Measurements from ENCODE around the gene RAD51B. TPM values are rescaled to one million over a fixed set of nuclear protein-coding genes. Genes with fewer than 3 reads are reported as not detected.
A peak's percentile ranks its signal among the peaks of the same experiment; 100 is the strongest.

Gene RAD51B
- total RNA-seq, 5 donors from 2014 or later (not counting 1 experiment from before 2014, with no cell fraction given), result 25.4 to 47.9 (median 30.0) TPM

DNA sequence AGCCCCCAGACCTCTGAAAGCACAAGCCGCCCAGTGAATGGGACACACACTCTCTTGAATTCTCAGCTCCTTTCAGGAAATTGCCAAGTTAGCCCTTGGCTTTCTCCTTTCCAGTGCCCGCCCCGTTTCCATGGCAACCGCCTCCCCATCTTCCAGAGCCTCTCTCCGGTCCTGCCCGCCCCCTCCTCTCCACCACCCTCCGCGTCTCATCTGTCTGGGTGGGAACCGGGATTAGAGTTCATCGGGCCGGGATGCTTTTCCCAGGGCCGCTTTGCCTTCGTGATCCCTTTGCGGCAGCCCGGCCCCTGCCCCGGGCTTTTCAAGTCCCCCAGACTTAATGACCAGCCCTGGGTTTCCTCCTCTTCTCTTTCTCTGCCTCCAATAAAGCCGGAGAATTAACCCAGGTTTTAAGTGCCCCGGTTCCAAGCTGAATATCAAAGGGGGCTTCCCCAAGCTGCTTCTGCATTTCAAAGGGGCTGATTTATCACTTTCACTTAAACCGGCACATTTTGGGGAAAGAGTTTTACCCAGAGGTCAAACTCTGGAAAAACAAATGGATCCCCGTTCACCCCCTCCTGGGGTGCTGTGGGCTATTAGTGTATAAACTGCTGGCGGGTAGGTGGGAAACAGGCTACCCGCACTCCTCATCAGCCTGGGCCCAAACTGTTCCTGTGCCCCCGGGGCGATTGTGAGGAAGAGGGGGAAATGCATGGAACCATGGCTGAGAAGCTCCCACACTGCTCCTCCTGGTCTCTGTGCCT is 871.6 kb downstream of the RAD51B start:
- CTCF ChIA-PET, result no interaction called here
- no peak for DNase-seq
- Mint-ChIP-seq H3K27ac (no peak overlapping the region), H3K9me3 (no peaks in the 10 kb centered on the region), H3K4me1 (peaks cover 13 to 43% (median 34%) of the 10 kb centered on the region in 3 donors), H3K4me3 (no peak overlapping the region), H3K36me3 (no peaks in the 10 kb centered on the region), H3K27me3 (no peaks in the 10 kb centered on the region)
- H3K4me1 ChIP-seq (ENCODE audit: control insufficient read depth in 1 of 2, extremely low read depth in 1 of 2, insufficient read depth in 2 of 2, low read length in 2 of 2), result peaks cover 0 to 19% of the 10 kb centered on the region in 2 experiments
- H3K9me3 ChIP-seq, result no peaks in the 10 kb centered on the region
- H3K27ac ChIP-seq (ENCODE audit: low read length), result no peak overlapping the region
- POLR2A ChIA-PET, result no interaction called here
- H3K36me3 ChIP-seq (ENCODE audit: control insufficient read depth in 2 of 2, extremely low read depth in 1 of 2, insufficient read depth in 1 of 2, low read length in 1 of 2), result no peaks in the 10 kb centered on the region
- no peak for ATAC-seq (replicated peaks in 1 of 4)
- no peak overlapping the region for H3K4me3 ChIP-seq (ENCODE audit: control insufficient read depth in 1 of 2, extremely low read depth in 1 of 2, low read length in 1 of 2)
- no peaks in the 10 kb centered on the region for H3K27me3 ChIP-seq (replicated peaks in 1 of 2; ENCODE audit: control insufficient read depth in 2 of 2, extremely low read depth in 1 of 2, insufficient read depth in 2 of 2, low read length in 1 of 2)
- 95% methylated on average over 16 of the region's 24 CpGs for whole genome bisulfite sequencing (ENCODE audit: insufficient coverage)

DNA sequence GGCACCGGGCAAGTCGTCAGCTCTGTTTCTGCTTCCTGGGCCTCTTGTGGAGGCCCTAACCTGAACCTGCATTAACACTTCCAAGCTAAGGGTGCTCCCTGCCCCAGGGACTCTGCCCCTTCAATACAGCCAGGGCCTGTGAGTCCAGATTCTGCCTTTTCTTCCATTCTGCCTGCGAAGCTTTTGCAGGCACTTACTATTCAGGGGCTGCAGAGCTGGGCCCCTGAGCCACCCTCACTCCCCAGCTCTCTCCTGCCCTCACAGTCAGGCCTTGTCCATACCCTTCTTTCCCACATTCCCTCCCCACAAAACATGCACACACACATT is 872.2 kb downstream of the RAD51B start:
- no peaks in the 10 kb centered on the region for H3K36me3 Mint-ChIP-seq
- 94% methylated on average over 3 of the region's 3 CpGs for WGBS (ENCODE audit: insufficient coverage)
- no peaks in the 10 kb centered on the region for H3K27me3 Mint-ChIP-seq
- Histone ChIP-seq H3K36me3 (ENCODE audit: control insufficient read depth in 2 of 2, extremely low read depth in 1 of 2, insufficient read depth in 1 of 2, low read length in 1 of 2) (no peaks in the 10 kb centered on the region), H3K27ac (ENCODE audit: low read length) (no peak overlapping the region), H3K4me3 (ENCODE audit: control insufficient read depth in 1 of 2, extremely low read depth in 1 of 2, low read length in 1 of 2) (no peak overlapping the region), H3K9me3 (no peaks in the 10 kb centered on the region), H3K27me3 (replicated peaks in 1 of 2; ENCODE audit: control insufficient read depth in 2 of 2, extremely low read depth in 1 of 2, insufficient read depth in 2 of 2, low read length in 1 of 2) (no peaks in the 10 kb centered on the region), H3K4me1 (ENCODE audit: control insufficient read depth in 1 of 2, extremely low read depth in 1 of 2, insufficient read depth in 2 of 2, low read length in 2 of 2) (peaks cover 0 to 18% of the 10 kb centered on the region in 2 experiments)
- ATAC-seq (replicated peaks in 1 of 4), result no peak
- no peak for DNase-seq
- no peak overlapping the region for H3K27ac Mint-ChIP-seq
- H3K4me3 Mint-ChIP-seq, result no peak overlapping the region
- ChIA-PET CTCF (no interaction called here), POLR2A (no interaction called here)
- peaks cover 11 to 39% (median 29%) of the 10 kb centered on the region in 3 donors for H3K4me1 Mint-ChIP-seq
- no peaks in the 10 kb centered on the region for H3K9me3 Mint-ChIP-seq

DNA sequence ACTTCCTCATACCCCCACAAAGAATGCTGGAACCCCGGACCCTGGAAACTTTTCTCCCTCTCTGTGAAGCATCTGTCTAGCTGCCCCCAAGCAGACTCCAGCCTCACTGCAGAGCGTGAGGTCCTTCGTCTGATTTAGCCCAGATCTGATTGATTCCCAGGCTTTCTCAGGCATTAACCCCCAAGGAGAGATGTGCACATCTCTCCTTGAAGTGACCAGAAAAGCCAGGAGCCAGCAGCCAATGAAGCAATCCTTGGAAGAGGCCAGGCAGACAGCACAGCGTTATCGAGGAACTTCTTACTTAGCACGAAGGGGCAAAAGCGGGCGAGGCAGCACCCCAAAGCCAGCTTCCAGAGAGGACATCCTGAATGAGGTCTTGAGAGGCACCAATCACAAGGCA is 872.6 kb downstream of the RAD51B start:
- ATAC-seq (replicated peaks in 1 of 4) (no peak), DNase-seq (no peak)
- Mint-ChIP-seq H3K4me1 (peaks cover 11 to 35% (median 29%) of the 10 kb centered on the region in 3 donors), H3K4me3 (no peak overlapping the region), H3K27me3 (no peaks in the 10 kb centered on the region), H3K9me3 (no peaks in the 10 kb centered on the region), H3K36me3 (no peaks in the 10 kb centered on the region), H3K27ac (no peak overlapping the region)
- Histone ChIP-seq H3K27me3 (replicated peaks in 1 of 2; ENCODE audit: control insufficient read depth in 2 of 2, extremely low read depth in 1 of 2, insufficient read depth in 2 of 2, low read length in 1 of 2) (no peaks in the 10 kb centered on the region), H3K36me3 (ENCODE audit: control insufficient read depth in 2 of 2, extremely low read depth in 1 of 2, insufficient read depth in 1 of 2, low read length in 1 of 2) (no peaks in the 10 kb centered on the region), H3K4me3 (ENCODE audit: control insufficient read depth in 1 of 2, extremely low read depth in 1 of 2, low read length in 1 of 2) (no peak overlapping the region), H3K9me3 (no peaks in the 10 kb centered on the region), H3K4me1 (ENCODE audit: control insufficient read depth in 1 of 2, extremely low read depth in 1 of 2, insufficient read depth in 2 of 2, low read length in 2 of 2) (peaks cover 0 to 18% of the 10 kb centered on the region in 2 experiments), H3K27ac (ENCODE audit: low read length) (no peak overlapping the region)
- 98% methylated on average over 7 of the region's 8 CpGs for WGBS (ENCODE audit: insufficient coverage)
- POLR2A ChIA-PET, result no interaction called here
- CTCF ChIA-PET, result no interaction called here

DNA sequence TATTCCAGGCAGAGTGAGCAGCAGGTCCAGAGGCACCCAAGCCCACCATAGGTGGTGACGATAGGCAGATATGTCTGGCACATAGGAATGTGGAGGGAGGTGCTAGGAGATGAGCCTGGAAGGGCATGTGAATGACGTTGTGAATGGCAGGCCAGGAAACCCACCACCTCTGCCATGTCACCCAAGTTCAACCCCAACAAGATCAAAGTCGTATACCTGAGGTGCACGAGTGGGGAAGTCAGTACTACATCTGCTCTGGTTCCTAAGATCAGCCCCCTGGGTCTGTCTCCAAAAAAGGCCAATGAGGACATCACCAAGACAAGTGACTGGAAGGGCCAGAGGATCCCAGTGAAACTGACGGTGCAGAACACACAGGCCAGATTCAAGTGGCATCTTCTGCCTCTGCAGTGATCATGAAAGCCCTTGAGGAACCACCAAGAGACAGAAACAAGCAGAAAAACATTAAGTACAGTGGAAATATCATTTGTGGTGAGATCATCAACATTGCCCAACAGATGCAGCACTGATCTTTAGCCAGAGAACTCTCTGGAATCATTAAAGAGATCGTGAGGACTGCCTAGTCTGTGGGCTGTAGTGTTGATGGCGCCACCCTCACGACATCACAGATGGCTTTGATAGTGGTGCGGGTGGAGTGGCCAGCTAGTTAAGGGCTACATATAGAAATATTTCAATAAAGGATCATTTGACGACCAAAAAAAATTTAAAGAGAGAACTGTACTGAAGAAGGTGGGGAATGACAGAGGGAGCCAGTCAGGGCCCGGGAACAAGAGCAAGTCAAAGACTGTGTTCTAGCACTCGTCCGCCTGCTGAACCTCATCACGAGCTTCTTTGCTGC is 873.6 kb downstream of the RAD51B start:
- Histone ChIP-seq H3K4me1 (ENCODE audit: control insufficient read depth in 1 of 2, extremely low read depth in 1 of 2, insufficient read depth in 2 of 2, low read length in 2 of 2) (peaks cover 0 to 18% of the 10 kb centered on the region in 2 experiments), H3K36me3 (ENCODE audit: control insufficient read depth in 2 of 2, extremely low read depth in 1 of 2, insufficient read depth in 1 of 2, low read length in 1 of 2) (no peaks in the 10 kb centered on the region), H3K9me3 (no peaks in the 10 kb centered on the region), H3K27ac (ENCODE audit: low read length) (no peak overlapping the region), H3K4me3 (ENCODE audit: control insufficient read depth in 1 of 2, extremely low read depth in 1 of 2, low read length in 1 of 2) (no peak overlapping the region), H3K27me3 (replicated peaks in 1 of 2; ENCODE audit: control insufficient read depth in 2 of 2, extremely low read depth in 1 of 2, insufficient read depth in 2 of 2, low read length in 1 of 2) (no peaks in the 10 kb centered on the region)
- Mint-ChIP-seq H3K4me1 (peaks cover 11 to 32% (median 29%) of the 10 kb centered on the region in 3 donors), H3K27ac (peak overlapping the region in 1 of 2 donors; percentile 45), H3K36me3 (no peaks in the 10 kb centered on the region), H3K4me3 (no peak overlapping the region), H3K9me3 (no peaks in the 10 kb centered on the region), H3K27me3 (no peaks in the 10 kb centered on the region)
- POLR2A ChIA-PET, result no interaction called here
- CTCF ChIA-PET, result no interaction called here
- DNase-seq, result no peak
- no peak for ATAC-seq (replicated peaks in 1 of 4)
- WGBS (ENCODE audit: insufficient coverage), result 95% methylated on average over 7 of the region's 14 CpGs

DNA sequence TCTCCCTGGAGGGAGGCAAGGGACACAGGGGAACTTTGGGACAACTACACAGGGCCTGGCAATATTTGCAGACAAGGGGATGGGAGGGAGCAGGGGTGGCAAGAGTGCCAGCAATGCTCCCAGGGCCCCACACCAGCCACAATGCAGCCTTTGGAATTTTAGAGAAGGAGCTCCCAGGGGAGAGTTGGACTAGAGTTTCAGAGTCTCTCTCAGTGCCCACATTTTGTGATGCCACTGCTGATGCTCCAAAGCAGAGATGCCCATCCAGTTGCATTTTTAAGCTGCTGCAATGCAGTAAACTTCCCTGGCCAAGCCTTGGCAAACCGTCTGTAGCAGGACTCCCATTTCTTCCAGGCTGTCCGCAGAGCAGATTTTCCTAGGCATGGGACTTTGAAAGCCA is 874.3 kb downstream of the RAD51B start:
- no peaks in the 10 kb centered on the region for H3K9me3 Mint-ChIP-seq
- no peak overlapping the region for H3K4me3 Mint-ChIP-seq
- Histone ChIP-seq H3K27me3 (replicated peaks in 1 of 2; ENCODE audit: control insufficient read depth in 2 of 2, extremely low read depth in 1 of 2, insufficient read depth in 2 of 2, low read length in 1 of 2) (no peaks in the 10 kb centered on the region), H3K9me3 (no peaks in the 10 kb centered on the region), H3K27ac (ENCODE audit: low read length) (no peak overlapping the region), H3K36me3 (ENCODE audit: control insufficient read depth in 2 of 2, extremely low read depth in 1 of 2, insufficient read depth in 1 of 2, low read length in 1 of 2) (no peaks in the 10 kb centered on the region), H3K4me3 (ENCODE audit: control insufficient read depth in 1 of 2, extremely low read depth in 1 of 2, low read length in 1 of 2) (no peak overlapping the region), H3K4me1 (ENCODE audit: control insufficient read depth in 1 of 2, extremely low read depth in 1 of 2, insufficient read depth in 2 of 2, low read length in 2 of 2) (peaks cover 0 to 18% of the 10 kb centered on the region in 2 experiments)
- no peaks in the 10 kb centered on the region for H3K27me3 Mint-ChIP-seq
- H3K4me1 Mint-ChIP-seq, result peaks cover 11 to 32% (median 27%) of the 10 kb centered on the region in 3 donors
- H3K27ac Mint-ChIP-seq, result peak overlapping the region in 1 of 2 donors; percentile 14
- DNase-seq (no peak), ATAC-seq (replicated peaks in 1 of 4) (no peak)
- H3K36me3 Mint-ChIP-seq, result no peaks in the 10 kb centered on the region
- ChIA-PET POLR2A (no interaction called here), CTCF (no interaction called here)
- 96% methylated on average over 2 of the region's 2 CpGs for WGBS (ENCODE audit: insufficient coverage)

DNA sequence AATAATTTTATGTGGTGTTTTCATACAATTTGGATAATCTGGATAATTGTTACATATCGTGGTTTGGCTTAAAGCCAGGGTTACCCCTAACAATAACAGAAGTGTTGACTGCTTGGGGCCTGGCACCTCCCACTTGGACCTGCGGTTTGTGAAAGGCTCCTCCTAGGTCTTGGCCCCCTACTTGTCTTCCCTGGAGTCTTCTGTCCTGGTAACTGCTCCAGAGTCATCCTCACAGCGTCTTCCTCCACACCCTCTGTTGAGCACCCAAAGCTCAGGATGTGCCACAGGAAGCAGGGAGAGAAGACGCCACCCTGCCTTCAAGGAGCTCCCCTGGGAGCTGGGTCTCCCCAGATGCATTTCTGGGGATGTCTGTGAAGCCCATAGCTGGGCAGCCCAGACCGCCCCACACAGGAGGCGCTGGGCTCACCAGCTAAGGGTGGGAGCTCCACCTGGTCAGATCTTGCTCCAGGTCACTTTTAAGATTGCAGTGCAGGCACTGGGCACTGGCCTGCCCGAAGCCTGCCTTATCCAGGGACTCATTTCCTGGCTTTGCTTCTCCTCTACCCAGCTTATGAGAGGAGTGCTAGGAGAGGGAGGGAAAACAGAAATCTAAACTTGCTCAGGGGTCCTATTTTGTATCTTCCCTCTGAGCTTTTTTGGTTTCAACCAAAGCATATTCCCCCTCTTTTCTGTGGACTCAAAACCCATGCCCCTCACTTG is 875.1 kb downstream of the RAD51B start:
- no peaks in the 10 kb centered on the region for H3K9me3 ChIP-seq
- H3K4me1 ChIP-seq (ENCODE audit: control insufficient read depth in 1 of 2, extremely low read depth in 1 of 2, insufficient read depth in 2 of 2, low read length in 2 of 2), result peaks cover 0 to 15% of the 10 kb centered on the region in 2 experiments
- no peaks in the 10 kb centered on the region for H3K27me3 ChIP-seq (replicated peaks in 1 of 2; ENCODE audit: control insufficient read depth in 2 of 2, extremely low read depth in 1 of 2, insufficient read depth in 2 of 2, low read length in 1 of 2)
- H3K36me3 ChIP-seq (ENCODE audit: control insufficient read depth in 2 of 2, extremely low read depth in 1 of 2, insufficient read depth in 1 of 2, low read length in 1 of 2), result no peaks in the 10 kb centered on the region
- POLR2A ChIA-PET, result no interaction called here
- no peak for DNase-seq
- Mint-ChIP-seq H3K27ac (peak overlapping the region; percentile 33 to 56), H3K27me3 (no peaks in the 10 kb centered on the region), H3K9me3 (no peaks in the 10 kb centered on the region), H3K4me1 (peaks cover 11 to 26% (median 20%) of the 10 kb centered on the region in 3 donors), H3K36me3 (no peaks in the 10 kb centered on the region), H3K4me3 (no peak overlapping the region)
- whole genome bisulfite sequencing (ENCODE audit: insufficient coverage), result 93% methylated on average over 5 of the region's 7 CpGs
- ATAC-seq (replicated peaks in 1 of 4), result no peak
- H3K4me3 ChIP-seq (ENCODE audit: control insufficient read depth in 1 of 2, extremely low read depth in 1 of 2, low read length in 1 of 2), result no peak overlapping the region
- CTCF ChIA-PET, result interaction anchor here in 1 of 2 donors (0.6 kb wide), 1 partner anchor 21 kb away, joined by 4 read pairs; no protein-coding TSS in a partner anchor
- no peak overlapping the region for H3K27ac ChIP-seq (ENCODE audit: low read length)
